SW480 (cell line): ENCODE data around the gene MARCHF10.
"Not testable (repeated sequence)": the region's sequence is repeated elsewhere in the genome, so short reads cannot be mapped to it uniquely, and the experiment has no call there.

Experiments used
- DNase-seq: peaks from one replicate; pipeline ENCODE4 v3.0.0-alpha.2; 2016; ENCODE audit warnings: low spot score

MARCHF10 gene, protein sequence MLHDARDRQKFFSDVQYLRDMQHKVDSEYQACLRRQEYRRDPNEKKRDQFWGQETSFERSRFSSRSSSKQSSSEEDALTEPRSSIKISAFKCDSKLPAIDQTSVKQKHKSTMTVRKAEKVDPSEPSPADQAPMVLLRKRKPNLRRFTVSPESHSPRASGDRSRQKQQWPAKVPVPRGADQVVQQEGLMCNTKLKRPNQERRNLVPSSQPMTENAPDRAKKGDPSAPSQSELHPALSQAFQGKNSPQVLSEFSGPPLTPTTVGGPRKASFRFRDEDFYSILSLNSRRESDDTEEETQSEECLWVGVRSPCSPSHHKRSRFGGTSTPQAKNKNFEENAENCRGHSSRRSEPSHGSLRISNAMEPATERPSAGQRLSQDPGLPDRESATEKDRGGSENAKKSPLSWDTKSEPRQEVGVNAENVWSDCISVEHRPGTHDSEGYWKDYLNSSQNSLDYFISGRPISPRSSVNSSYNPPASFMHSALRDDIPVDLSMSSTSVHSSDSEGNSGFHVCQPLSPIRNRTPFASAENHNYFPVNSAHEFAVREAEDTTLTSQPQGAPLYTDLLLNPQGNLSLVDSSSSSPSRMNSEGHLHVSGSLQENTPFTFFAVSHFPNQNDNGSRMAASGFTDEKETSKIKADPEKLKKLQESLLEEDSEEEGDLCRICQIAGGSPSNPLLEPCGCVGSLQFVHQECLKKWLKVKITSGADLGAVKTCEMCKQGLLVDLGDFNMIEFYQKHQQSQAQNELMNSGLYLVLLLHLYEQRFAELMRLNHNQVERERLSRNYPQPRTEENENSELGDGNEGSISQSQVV

DNA sequence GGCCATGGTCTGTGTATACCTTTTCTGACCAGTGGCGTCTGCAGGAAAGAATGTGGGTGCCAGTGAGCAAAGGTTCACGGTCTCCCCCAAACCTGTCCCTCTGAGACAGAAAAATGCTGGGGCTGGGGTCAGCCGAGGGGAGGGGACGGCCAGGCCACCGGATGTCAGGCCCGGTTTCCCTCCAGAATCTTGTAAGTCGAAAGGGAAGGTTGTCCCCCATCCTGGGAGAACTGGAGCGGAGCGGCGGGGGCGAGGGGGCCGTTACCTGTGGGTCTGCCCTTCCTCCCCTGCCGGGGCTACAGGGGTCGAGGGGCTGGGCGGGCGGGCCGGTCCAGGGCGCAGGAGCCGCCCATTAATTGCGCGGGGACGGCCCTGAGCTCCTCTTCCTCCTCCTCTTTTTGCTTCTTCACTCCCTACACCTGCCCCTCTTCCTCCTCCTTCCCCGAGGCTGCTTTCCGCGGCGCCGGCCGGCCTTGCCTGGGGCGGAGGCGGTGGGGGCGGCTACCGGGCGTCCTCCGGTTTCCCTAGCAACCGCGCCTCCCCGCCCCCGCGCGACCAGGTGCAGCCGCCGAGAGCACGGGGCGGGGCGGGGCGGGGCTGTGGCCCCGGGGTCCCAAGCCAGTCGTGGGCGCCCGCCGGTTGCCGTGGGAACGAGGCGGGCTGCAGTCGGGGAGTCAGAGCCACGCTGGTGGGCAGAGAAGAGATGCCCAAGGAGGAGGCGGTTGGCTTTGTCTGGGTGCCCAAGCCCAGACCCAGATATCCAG lies at the start of gene MARCHF10:
Gene MARCHF10 (minus strand): TSS at position 503 of the 764 bp plus-strand sequence. CDS start 6,579 bp downstream, outside the sequence.
- peak; percentile 20 for DNase-seq

DNA sequence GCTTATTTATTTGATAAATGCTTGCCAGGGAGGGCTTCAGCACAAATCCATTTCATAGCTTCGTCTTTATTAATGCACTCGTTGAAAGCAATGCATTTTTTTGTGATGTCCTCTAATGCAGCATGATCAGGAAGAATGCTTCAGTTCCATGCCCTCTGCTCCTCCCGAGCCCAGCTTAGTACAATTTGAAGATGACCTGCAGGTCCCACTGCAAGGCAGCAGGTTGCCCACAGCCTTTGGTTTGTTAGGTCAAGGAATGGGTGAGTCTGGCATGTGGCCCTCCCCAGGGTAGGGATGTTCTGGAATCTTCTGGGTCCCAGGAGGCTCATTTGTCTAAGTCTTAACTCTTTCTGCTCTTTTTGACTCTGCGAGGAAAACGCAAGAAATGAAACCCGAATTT lies 49.4 kb upstream of the MARCHF10 start:
- DNase-seq, result no peak

DNA sequence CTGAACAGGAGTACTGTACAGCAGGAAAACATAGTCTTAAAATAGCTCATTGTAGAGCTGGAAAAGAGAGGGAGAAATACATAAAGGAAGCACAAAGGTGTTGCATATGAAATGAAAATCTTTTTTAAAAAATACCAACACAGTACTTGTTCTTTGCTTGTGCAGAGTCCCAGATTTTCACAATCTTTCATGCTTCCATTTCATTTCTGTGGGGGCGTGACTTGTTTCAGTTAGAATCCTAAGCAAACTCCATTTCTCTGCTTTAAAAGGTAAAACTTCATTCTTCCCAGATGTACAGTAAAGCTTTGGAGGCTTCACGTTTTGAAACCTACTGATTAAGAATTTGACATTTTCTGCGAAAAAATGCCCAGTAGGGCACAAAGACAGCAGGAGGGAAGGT lies 48.5 kb upstream of the MARCHF10 start:
- DNase-seq, result no peak

DNA sequence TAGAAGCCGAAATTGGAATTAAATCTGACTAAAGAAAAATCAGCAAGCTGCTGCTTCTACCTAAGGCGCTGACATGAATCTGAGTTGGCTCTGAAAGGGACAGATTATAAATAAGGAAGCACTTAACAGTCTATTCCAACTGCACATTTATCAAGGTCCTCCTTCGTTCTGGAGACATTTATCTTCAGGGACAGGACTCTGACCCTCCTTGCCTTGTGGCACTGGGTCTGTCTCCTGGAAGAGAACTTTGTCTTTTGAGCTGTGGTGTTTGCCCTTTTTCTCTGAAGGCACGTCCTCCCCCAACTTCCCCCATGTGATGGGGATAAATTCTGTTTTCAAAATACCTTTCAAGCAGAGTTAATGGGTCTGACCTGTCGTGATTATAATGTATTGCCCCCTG lies 47.0 kb upstream of the MARCHF10 start:
- DNase-seq, result no peak

DNA sequence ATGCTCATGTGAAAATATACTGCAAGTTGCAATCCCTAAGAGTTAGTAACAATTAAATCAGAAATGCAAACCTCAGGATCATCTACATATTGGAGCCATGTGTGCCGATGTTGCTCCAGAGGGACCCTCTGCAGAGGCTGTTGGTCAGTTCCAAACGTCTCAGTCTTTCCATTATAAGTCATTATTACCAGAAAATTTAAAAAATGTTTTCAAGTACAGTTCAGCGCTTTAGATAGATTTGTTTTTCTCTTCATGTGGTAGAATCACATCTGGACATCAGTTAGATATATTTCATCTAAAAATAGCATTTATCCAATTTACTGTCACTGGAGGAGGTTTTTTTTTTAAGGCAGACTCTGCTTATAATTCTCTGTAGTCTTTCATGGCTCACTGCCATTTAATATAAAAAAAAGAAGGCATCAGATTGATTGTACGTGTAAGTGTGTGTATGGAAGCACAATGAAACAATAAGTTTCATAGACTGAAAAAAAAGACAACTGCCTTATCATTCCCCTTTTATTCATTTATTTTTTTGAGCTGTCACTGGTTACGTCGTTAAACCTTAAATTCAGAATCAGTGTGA lies 46.1 kb upstream of the MARCHF10 start:
- no peak for DNase-seq

DNA sequence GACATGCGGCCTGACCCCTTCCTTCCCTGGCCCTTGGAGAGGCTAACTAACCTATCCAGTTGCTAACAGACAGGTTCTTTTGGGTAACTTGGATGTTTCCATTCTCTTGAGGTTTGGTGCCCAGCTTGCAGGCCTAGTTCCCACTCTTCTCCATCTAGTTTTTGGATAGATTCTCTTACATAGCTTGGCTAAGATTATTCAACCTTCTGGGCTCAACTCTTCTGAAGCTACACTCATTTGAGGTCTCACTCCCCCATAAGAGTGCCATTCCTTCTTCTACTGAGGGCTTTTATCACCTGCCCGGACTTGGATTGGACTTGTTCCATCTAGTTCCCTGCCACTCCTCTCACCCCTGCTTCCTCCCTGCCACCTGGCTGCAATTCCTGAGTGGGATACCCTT lies 44.1 kb upstream of the MARCHF10 start:
- no peak for DNase-seq

DNA sequence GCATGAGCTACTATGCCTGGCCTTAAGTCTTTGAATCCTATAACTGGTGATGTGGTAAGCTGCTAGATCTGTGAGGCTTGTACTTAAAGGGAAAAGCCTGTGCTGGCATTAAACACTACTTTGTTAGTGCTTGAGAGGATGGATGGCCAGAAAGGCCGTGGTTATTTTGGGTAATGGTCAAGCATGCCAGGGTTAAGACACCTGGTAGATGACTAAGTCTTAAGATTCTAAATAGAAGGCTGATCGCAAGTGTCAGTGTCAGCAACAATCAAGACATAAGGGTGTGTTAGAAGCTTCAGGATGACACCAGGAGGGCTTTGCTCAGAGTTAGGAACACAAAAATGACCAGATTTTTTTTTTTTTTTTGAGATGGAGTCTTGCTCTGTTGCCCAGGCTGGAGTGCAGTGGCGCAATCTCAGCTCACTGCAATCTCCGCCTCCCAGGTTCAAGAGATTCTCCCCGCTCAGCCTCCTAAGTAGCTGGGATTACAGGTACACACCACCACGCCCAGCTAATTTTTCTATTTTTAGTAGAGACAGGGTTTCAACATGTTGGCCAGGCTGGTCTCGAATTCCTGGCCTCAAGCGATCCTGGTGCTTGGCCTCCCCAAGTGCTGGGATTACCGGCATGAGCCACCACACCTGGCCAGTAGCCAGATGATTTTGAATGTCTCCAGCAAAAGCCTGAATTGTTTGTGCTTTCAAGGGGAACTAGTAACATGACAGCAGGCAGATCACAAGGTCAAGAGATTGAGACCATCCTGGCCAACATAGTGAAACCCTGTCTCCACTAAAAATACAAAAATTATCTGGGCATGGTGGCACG lies 41.7 kb upstream of the MARCHF10 start:
- not testable (repeated sequence) for DNase-seq

DNA sequence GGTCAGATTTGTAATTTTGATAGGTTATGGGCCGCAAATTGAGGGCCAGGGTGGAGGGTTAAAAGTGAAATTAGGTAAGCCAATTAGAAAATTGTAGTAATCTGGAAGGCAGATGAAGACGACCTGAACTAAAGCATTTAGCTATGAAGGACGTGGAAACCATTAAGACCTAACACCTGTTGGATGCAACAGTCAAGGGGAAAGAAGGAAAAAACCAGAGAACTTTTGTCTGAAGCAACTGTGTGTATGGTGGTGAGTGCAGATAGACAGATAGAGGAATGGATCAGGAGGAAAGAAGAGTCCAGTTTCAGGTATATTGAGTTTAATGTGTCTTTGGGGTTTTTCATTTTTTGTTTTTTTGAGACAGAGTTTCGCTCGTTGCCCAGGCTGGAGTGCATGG lies 40.2 kb upstream of the MARCHF10 start:
- no peak for DNase-seq

DNA sequence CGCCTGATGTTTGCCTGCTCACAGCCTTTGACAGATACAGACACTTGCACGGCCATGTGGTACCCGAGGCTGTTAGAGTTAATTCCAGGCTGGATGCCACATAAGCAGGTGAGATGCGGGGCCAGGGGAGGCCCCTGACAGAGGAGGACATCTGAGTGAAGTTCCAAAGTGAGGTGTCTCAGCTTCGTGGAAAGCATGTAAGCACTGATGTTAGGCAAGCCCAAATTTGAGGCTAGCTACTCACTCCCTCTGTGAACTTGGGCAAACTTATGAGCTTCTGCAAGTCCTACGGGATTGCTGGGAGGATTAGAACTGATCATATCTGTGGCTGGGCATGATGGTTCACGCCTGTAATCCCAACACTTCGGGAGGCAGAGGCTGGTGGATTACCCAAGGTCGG lies 39.3 kb upstream of the MARCHF10 start:
- DNase-seq, result no peak

DNA sequence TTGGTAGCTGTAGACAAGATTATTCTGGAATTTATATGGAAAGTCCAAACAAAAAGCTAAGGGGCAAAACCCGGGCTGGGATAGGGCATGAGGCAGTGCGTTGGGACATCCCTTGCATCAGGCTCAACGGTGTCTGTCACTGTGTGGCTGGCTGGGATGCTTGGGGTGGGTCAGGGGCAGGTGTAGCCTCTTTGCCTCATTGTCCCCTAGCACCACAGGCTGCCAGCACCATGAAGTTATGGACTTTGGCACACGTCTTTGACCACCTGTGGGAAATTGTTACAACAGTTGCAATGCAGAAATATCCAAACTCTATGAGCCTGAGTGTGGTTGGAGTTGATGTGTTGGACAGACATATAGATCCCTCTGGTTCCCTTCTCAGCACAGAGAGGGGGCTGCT lies 32.8 kb upstream of the MARCHF10 start:
- no peak for DNase-seq

DNA sequence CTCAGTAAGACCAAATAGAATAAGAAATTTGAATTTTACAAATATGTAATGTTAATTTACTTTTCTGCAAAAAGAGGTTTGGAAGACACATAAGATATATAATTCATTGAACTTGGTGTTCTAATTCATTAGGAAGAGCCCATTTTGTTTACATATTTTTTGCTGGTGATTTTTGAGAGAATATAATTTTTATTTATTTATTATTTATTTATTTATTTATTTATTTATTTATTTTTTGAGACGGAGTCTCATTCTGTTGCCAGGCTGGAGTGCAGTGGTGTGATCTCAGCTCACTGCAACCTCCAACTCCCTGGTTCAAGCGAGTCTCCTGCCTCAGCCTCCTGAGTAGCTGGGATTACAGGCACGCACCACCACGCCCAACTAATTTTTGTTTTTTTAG lies 25.7 kb upstream of the MARCHF10 start:
- not testable (repeated sequence) for DNase-seq

DNA sequence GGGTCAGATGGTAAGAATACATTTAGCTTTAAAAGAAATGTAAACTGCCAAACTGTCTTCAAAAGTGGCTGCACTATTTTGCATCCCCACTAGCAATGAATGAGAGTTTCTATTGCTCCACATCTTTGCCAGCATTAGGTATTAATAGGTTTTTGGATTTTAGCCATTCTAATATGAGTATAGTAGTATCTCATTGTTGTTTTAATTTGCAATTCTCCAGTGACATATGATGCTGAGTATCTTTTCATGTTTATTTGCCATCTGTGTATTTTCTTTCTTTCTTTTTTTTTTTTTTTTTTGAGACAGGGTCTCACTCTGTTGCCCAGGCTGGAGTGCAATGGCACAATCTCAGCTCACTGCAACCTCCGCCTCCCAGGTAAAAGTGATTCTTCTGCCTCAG lies 24.3 kb upstream of the MARCHF10 start:
- DNase-seq, result no peak

DNA sequence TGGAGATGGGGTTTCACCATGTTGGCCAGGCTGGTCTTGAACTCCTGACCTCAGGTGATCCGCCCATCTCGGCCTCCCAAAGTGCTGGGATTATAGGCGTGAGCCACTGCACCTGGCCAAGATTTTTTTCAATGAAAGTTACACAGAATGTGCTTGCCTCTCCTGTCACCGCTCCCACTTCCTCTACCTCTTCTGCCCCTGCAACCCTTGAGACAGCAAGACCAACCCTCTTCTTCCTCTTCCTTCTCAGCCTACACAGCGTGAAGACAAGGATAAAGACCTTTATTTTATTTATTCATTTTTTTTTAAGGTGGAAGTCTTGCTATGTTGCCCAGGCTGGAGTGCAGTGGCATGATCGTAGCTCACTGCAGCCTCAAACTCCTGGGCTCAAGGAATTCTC lies 23.0 kb upstream of the MARCHF10 start:
- DNase-seq, result not testable (repeated sequence)

DNA sequence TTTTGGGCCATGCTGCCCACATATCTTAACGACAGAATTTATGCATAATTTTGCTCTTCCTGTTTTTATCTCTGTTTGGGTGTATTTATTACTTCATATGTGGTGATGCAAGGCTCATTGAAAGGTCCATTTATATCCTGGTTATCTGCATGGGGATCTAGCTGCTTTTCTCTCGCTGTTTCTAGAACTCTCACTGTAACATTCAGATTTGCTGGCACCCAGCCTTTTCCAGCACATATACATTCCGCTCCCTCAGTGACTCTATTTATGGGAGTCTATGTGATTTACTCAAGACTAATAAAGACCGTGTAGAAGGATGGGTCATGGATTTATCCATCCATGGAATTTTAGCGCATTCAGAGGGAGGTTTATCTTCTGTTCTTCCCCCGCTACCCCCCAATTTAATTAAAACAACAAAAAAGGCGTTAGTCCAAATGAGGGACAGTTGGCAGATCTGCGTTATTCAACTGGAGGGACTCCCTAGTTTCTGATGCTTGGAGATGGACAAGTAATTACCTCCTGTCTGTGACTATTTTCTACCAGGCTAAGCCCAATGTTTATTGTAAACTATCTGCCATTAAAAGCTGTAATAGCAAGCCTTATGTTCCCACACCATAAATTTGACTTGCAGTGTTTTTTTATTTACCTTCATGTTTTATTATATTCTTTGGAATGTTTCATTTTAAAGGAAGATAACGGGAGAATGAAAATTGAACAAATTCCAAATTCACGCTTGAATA lies 19.8 kb upstream of the MARCHF10 start:
- DNase-seq, result no peak

DNA sequence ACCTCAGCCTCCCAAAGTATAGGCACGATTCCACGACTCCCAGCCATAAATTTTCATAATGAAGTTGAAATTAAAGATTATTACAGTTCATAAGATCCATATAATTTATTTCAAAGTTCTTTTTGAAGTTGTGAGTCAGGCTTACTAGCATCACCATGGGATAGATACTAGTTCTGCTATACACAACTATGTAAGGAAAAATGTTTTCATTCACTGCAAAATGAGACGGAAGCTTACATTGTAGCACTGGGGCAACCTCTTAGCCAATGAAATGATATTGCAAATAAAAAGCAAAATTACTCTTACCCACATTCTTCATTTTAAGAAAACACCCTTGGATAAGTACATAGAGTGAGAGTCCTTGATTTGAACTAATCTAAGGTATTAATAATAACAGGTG lies 18.8 kb upstream of the MARCHF10 start:
- DNase-seq, result no peak

DNA sequence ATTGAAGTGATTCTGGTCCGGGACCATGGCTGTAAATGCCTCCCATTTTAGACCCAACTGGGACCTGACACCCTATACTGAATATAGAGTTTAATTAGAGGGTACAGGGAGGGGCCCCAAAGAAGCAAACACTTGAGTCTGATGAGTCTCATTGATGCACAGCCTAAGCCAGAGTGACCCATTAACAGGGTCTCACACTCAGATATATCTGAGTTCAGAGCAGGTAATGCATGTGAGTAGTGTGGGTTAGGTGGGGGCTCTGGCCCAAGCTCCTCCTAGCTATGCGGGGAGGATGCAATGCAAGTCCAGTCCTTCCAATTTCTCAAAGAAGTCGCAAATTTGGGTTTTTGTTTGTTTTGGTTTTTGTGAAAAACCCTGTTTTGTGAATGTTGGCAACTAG lies 17.1 kb upstream of the MARCHF10 start:
- no peak for DNase-seq

DNA sequence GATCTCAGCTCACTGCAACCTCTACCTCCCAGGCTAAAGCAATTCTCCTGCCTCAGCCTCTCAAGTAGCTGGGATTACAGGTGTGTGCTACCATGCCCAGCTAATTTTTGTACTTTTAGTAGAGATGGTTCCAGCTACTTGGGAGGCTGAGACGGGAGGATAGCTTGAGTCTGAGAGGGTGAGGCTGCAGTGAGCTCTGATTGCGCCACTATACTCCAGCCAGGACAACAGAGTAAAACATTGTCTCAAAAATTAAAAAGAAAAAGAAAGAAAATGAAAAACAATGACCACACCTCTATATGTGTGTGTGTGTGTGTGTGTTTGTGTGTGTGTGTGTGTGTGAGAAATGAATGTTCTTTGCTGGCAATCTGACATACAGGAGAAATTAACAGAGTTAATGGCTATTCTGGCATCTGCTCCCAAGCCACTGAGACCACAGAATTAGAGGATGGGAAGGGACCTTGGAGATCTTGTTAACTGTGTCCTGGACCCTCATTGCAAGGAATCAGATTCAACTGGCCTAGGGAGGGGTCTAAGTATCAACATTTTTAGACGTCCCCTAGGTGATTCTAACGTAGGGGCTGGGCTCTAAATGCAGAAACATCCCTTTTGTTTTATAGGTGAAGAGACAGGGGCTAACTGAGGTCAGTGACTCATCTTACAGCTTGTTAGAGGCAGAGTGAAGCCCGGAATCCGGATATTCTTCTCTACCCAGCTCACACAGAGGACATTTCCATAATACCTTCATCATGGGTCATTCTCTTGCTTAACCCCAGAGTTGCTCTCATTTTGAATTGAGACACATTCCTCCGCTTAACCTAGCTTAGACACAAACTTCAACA lies 16.4 kb upstream of the MARCHF10 start:
- DNase-seq, result peak; percentile 95

DNA sequence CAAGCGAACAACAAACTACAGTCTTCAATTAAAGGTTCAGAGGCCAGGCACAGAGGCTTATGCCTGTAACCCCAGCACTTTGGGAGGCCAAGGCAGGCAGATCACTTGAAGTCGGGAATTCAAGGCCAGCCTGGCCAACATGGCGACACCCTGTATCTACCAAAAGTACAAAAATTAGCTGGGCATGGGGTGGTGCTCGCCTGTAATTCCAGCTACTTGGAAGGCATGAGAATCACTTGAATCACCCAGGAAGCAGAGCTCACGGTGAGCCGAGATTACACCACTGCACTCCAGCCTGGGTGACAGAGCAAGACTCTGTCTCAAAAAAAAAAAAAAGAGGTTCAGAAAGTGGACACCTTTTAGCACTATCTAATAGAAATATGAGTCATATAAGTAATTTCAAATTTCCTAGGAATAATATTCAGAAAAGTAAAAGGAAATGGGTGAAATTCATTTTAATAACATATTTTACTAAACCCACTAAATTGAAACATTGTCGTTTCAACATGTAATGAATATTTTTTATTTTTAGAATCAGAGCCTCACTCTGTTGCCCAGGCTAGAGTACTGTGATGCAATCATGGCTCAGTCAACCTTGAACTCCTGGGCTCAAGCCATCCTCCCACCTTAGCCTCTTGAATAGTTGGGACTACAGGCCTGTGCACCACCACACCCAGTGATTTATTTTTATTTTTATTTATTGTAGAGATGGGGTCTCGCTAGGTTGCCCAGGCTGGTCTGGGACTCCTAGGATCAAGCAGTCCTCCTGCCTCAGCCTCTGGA lies 15.2 kb upstream of the MARCHF10 start:
- no peak for DNase-seq
